T-helper 1 cell (primary cell): ENCODE results near the gene ZNF14.
"Not testable (repeated sequence)": the region's sequence is repeated elsewhere in the genome, so short reads cannot be mapped to it uniquely, and the experiment has no call there.

Source experiments
- DNase-seq, 5 donors: peaks; one replicate each; pipeline ENCODE4 v3.0.0-alpha.2; 2012 to 2020
- total RNA-seq, 4 donors: gene quantifications; one replicate each; lab custom pipeline; 2026; lab: John Stamatoyannopoulos, UW

Gene ZNF14
- 32.1 to 65.2 (median 41.7) reads per million in 4 donors for total RNA-seq

- peak; percentile 79 to 92 (median 89) for DNase-seq
Observed at GRCh38 chr19:19732579-19733501, at the start of gene ZNF14. Gene ZNF14 (minus strand): TSS chr19:19733112. CDS start chr19:19732958, 154 bp downstream.

DNA sequence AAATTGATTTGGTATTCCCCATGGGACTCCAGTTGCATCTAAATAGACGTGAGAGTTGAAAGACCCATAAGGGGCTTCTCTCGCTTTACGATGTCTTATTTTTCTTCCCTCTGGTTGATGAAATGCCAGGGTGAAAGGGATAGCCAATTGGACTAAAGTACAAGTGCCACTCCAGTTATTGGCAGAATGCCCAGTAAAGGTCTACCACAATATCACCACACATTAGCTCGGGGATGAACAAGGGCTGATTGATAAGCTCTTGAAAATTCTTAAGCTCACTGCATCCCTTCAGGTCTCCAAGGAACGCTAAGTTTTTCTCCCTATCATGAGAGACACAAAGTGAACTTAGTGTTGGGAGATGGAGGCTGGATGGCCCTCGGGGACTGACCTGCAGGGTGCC is 48.9 kb upstream of the ZNF14 start:
- DNase-seq: not testable (repeated sequence)

DNA sequence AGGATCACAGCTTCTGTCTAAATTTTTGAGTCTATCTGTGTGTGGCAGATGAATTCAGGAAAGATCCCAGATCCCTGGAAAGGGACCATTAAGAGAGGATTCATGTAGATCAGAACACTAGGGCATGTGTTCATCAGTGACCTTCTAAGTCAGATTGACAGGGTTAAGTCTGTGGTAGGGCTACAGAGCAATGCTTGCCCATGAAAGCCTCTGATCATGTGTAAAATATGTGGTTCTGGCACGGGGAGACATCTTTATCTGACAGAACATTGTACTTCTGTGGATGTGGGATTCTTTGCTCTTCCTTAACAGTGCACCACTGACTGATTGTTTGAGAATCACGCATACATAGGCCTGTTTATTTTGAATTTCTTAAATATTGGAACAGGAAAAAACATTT is 45.8 kb upstream of the ZNF14 start:
- no peak for DNase-seq

GRCh38 chr19:19777692-19778091 is 44.8 kb upstream of the ZNF14 start:
- DNase-seq: no peak

GRCh38 chr19:19776206-19777008 is 43.5 kb upstream of the ZNF14 start:
- peak; percentile 76 to 94 (median 86) for DNase-seq

GRCh38 chr19:19775891-19776205 is 42.9 kb upstream of the ZNF14 start:
- no peak for DNase-seq

DNA sequence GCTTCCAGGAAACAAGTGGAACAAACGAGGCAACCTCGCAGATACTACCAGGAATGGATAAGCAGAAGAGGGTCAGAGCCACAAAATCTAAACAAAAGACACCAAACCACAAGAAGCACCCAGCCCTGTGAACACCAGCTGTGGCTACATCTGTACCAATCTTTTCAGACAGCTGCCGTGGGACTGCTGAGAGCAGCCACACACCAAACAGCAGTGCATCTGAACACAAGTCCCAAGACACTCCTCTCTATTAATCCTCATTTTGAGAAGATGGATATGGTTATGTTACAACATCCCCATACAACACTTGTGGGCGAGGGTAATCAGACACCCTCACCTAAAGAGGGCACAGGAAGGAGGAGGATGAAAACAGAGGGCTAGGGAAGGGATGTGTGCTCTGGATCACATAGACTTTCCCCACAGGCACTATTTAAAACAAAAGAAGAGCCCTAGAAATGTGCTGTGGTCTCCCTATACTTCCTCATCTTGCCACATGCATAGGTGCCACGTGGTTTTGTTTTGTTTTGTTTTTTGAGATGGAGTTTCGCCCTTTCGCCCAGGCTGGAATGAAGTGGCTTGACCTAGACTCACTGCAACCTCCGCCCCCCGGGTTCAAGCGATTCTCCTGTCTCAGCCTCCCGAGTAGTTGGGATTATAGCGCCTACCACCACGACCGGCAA is 41.6 kb upstream of the ZNF14 start:
- DNase-seq: no peak

GRCh38 chr19:19771963-19772362 is 39.1 kb upstream of the ZNF14 start:
- DNase-seq: not testable (repeated sequence)

DNA sequence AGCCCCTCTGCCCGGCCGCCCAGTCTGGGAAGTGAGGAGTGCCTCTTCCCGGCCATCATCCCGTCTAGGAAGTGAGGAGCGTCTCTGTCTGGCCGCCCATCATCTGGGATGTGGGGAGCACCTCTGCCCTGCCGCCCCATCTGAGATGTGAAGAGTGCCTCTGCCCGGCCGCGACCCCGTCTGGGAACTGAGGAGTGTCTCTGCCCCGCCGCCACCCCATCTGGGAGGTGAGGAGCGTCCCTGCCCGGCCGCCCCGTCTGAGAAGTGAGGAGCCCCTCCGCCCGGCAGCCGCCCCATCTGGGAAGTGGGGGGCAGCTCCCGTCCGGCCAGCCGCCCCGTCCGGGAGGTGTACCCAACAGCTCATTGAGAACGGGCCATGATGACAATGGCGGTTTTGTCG is 37.1 kb upstream of the ZNF14 start:
- not testable (repeated sequence) for DNase-seq

DNA sequence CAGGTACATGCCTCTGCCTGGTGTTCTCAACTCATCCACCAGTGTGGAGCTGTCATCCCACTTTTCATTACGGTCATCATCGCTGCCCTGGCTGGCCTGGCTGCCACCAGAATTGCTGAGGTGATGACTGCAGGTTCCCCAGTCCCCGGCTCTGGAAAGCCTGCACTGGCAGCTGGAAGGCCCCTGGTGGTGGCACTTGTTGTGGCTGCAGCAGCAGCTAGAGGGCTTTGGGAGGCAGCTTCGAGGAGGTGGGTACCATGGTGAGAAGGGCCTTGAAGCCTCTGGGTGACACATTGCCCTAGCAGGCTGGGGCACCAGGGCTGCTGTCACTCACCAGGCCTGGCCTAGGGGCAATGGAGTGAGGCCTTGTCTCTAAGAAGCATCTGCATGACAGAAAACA is 25.3 kb upstream of the ZNF14 start:
- no peak for DNase-seq

GRCh38 chr19:19752760-19753403 is 20.0 kb upstream of the ZNF14 start:
- no peak for DNase-seq

- DNase-seq: no peak
Observed at GRCh38 chr19:19751846-19752245, 18.9 kb upstream of the ZNF14 start.

- DNase-seq: no peak
Observed at GRCh38 chr19:19750842-19751790, 18.2 kb upstream of the ZNF14 start.

GRCh38 chr19:19749908-19750841 is 17.3 kb upstream of the ZNF14 start:
- DNase-seq: no peak

- DNase-seq: no peak
Observed at GRCh38 chr19:19749117-19749907, 16.4 kb upstream of the ZNF14 start.

GRCh38 chr19:19748249-19748938 is 15.5 kb upstream of the ZNF14 start:
- no peak for DNase-seq

GRCh38 chr19:19747357-19748220 is 14.7 kb upstream of the ZNF14 start:
- no peak for DNase-seq
